Measurements from ENCODE around the gene SLC51A. TPM values are rescaled to one million over a fixed set of nuclear protein-coding genes. Genes with fewer than 3 reads are reported as not detected.

SLC51A gene
- total RNA-seq, 1 donor = not detected

- H3K9me3 ChIP-seq (ENCODE audit: low read depth, low read length) = no peaks in the 10 kb centered on the region
- no peak overlapping the region for H3K4me2 ChIP-seq (ENCODE audit: insufficient read depth, low read length)
- peaks cover 68% of the 10 kb centered on the region for H3K79me2 ChIP-seq (ENCODE audit: insufficient read depth, low read length)
- DNase-seq (ENCODE audit: insufficient read length, low spot score, missing footprints) = no peak
- H3K36me3 ChIP-seq (ENCODE audit: insufficient read depth, low read length) = peaks cover 28% of the 10 kb centered on the region
- no peaks in the 10 kb centered on the region for H4K20me1 ChIP-seq (ENCODE audit: insufficient read depth, low read length)
- H2AFZ ChIP-seq (ENCODE audit: low read length) = no peak overlapping the region
- no peak overlapping the region for H3K4me3 ChIP-seq (ENCODE audit: insufficient read depth, low read length)
- H3K27ac ChIP-seq (ENCODE audit: low read depth, low read length) = no peak overlapping the region
- no peak for TF ChIP-seq CTCF (IDR thresholded peaks at IDR 0.05; ENCODE audit: extremely low read depth, low read depth, low read length)
- peaks cover 3% of the 10 kb centered on the region for H3K4me1 ChIP-seq (ENCODE audit: insufficient read depth, low read length)
- no peaks in the 10 kb centered on the region for H3K27me3 ChIP-seq (ENCODE audit: insufficient read depth, low read length)
Observed at GRCh38 chr3:196263819-196264218, 47.5 kb downstream of the SLC51A start.

- Histone ChIP-seq H3K9me3 (ENCODE audit: low read depth, low read length) (no peaks in the 10 kb centered on the region), H3K4me2 (ENCODE audit: insufficient read depth, low read length) (no peak overlapping the region), H4K20me1 (ENCODE audit: insufficient read depth, low read length) (peaks cover 18% of the 10 kb centered on the region), H3K4me3 (ENCODE audit: insufficient read depth, low read length) (no peak overlapping the region), H3K79me2 (ENCODE audit: insufficient read depth, low read length) (peaks cover 64% of the 10 kb centered on the region), H3K27ac (ENCODE audit: low read depth, low read length) (peak overlapping the region; percentile 10), H3K27me3 (ENCODE audit: insufficient read depth, low read length) (no peaks in the 10 kb centered on the region), H3K36me3 (ENCODE audit: insufficient read depth, low read length) (peaks cover 37% of the 10 kb centered on the region), H2AFZ (ENCODE audit: low read length) (no peak overlapping the region), H3K4me1 (ENCODE audit: insufficient read depth, low read length) (peaks cover 3% of the 10 kb centered on the region)
- DNase-seq (ENCODE audit: insufficient read length, low spot score, missing footprints) = no peak
- no peak for TF ChIP-seq CTCF (IDR thresholded peaks at IDR 0.05; ENCODE audit: extremely low read depth, low read depth, low read length)
Observed at GRCh38 chr3:196268284-196269163, 52.2 kb downstream of the SLC51A start.

GRCh38 chr3:196270499-196270898 lies 54.2 kb downstream of the SLC51A start:
- TF ChIP-seq CTCF (IDR thresholded peaks at IDR 0.05; ENCODE audit: extremely low read depth, low read depth, low read length) = no peak
- H3K79me2 ChIP-seq (ENCODE audit: insufficient read depth, low read length) = peaks cover 68% of the 10 kb centered on the region
- H3K4me3 ChIP-seq (ENCODE audit: insufficient read depth, low read length) = no peak overlapping the region
- peaks cover 37% of the 10 kb centered on the region for H3K36me3 ChIP-seq (ENCODE audit: insufficient read depth, low read length)
- DNase-seq (ENCODE audit: insufficient read length, low spot score, missing footprints) = no peak
- peaks cover 29% of the 10 kb centered on the region for H4K20me1 ChIP-seq (ENCODE audit: insufficient read depth, low read length)
- no peaks in the 10 kb centered on the region for H3K9me3 ChIP-seq (ENCODE audit: low read depth, low read length)
- no peak overlapping the region for H3K27ac ChIP-seq (ENCODE audit: low read depth, low read length)
- H3K27me3 ChIP-seq (ENCODE audit: insufficient read depth, low read length) = no peaks in the 10 kb centered on the region
- no peak overlapping the region for H2AFZ ChIP-seq (ENCODE audit: low read length)
- H3K4me1 ChIP-seq (ENCODE audit: insufficient read depth, low read length) = peaks cover 7% of the 10 kb centered on the region
- no peak overlapping the region for H3K4me2 ChIP-seq (ENCODE audit: insufficient read depth, low read length)

- Histone ChIP-seq H3K27ac (ENCODE audit: low read depth, low read length) (no peak overlapping the region), H3K4me3 (ENCODE audit: insufficient read depth, low read length) (no peak overlapping the region), H4K20me1 (ENCODE audit: insufficient read depth, low read length) (peaks cover 32% of the 10 kb centered on the region), H3K27me3 (ENCODE audit: insufficient read depth, low read length) (no peaks in the 10 kb centered on the region), H3K79me2 (ENCODE audit: insufficient read depth, low read length) (peaks cover 76% of the 10 kb centered on the region), H2AFZ (ENCODE audit: low read length) (no peak overlapping the region), H3K4me1 (ENCODE audit: insufficient read depth, low read length) (peaks cover 7% of the 10 kb centered on the region), H3K4me2 (ENCODE audit: insufficient read depth, low read length) (no peak overlapping the region), H3K36me3 (ENCODE audit: insufficient read depth, low read length) (peaks cover 32% of the 10 kb centered on the region), H3K9me3 (ENCODE audit: low read depth, low read length) (no peaks in the 10 kb centered on the region)
- TF ChIP-seq CTCF (IDR thresholded peaks at IDR 0.05; ENCODE audit: extremely low read depth, low read depth, low read length) = no peak
- DNase-seq (ENCODE audit: insufficient read length, low spot score, missing footprints) = no peak
Observed at GRCh38 chr3:196272826-196273225, 56.5 kb downstream of the SLC51A start.
